Skeletal muscle tissue (tissue), 4 donors: Measurements from ENCODE around the gene DDIT4L. TPM values are rescaled to one million over a fixed set of nuclear protein-coding genes. Genes with fewer than 3 reads are reported as not detected.
"Not testable (repeated sequence)": the region's sequence is repeated elsewhere in the genome, so short reads cannot be mapped to it uniquely, and the experiment has no call there.

Experiments
- H3K27ac ChIP-seq: one replicate; pipeline ENCODE4 v1.7.0; 2013; ENCODE audit warnings: mild to moderate bottlenecking, low read depth, low read length, inconsistent platforms
- H3K27me3 ChIP-seq, 3 donors: one replicate each; pipeline ENCODE4 v1.7.0; 2013; ENCODE audit warnings: low read length in 3 of 3; ENCODE audit not compliant: control insufficient read depth in 3 of 3, insufficient read depth in 3 of 3
- H3K36me3 ChIP-seq, 3 donors: one replicate each; pipeline ENCODE4 v1.7.0; 2013; ENCODE audit warnings: low read length in 3 of 3; ENCODE audit not compliant: control insufficient read depth in 3 of 3, insufficient read depth in 3 of 3
- H3K4me1 ChIP-seq, 3 donors: one replicate each; pipeline ENCODE4 v1.7.0; 2013; ENCODE audit warnings: low read length in 3 of 3, mild to moderate bottlenecking in 3 of 3; ENCODE audit not compliant: control insufficient read depth in 3 of 3, insufficient read depth in 3 of 3
- H3K4me3 ChIP-seq, 3 donors: one replicate each; pipeline ENCODE4 v1.7.0; 2013; ENCODE audit warnings: low read length in 3 of 3
- H3K9ac ChIP-seq, 3 donors: one replicate each; pipeline ENCODE4 v1.7.0; 2013; ENCODE audit warnings: low read length in 3 of 3, mild to moderate bottlenecking in 3 of 3, moderate library complexity in 2 of 3, low read depth in 1 of 3
- H3K9me3 ChIP-seq, 3 donors: one replicate each; pipeline ENCODE4 v1.7.0; 2013; ENCODE audit warnings: low read length in 3 of 3; ENCODE audit not compliant: control insufficient read depth in 3 of 3
- total RNA-seq: library from RNA; depleted of rRNA; stranded (reverse); fragments of >200 nt; gene quantifications from one replicate; pipeline ENCODE4 v1.2.3, GENCODE V29; 2014
- donor health status: Osteomylitis.

DDIT4L gene
- total RNA-seq, 1 donor from 2014 or later: 61.6 TPM

DNA sequence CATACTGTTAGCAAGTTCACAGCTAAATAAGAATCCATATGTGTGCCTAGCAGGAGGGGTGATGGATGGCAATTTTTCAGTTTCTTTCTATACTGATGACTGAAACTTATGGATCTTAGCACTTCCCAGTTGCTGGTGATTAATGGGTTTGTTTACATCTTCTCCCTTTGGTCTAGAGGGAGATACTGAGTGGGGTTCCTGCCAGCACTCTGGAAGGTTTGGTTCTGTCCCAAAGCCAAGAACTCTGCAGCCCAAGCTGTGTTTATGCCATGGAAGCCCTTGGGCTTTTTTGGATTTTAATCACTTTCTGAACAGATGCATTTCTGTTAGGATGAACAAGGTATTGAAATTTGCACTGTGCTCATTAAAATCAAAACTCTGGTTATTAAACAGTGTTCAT lies 43.5 kb downstream of the DDIT4L start:
- Histone ChIP-seq H3K4me1 (no peaks in the 10 kb centered on the region), H3K36me3 (no peaks in the 10 kb centered on the region), H3K9ac (no peak overlapping the region), H3K4me3 (no peak overlapping the region), H3K27me3 (no peaks in the 10 kb centered on the region), H3K9me3 (no peaks in the 10 kb centered on the region), H3K27ac (no peak overlapping the region)

DNA sequence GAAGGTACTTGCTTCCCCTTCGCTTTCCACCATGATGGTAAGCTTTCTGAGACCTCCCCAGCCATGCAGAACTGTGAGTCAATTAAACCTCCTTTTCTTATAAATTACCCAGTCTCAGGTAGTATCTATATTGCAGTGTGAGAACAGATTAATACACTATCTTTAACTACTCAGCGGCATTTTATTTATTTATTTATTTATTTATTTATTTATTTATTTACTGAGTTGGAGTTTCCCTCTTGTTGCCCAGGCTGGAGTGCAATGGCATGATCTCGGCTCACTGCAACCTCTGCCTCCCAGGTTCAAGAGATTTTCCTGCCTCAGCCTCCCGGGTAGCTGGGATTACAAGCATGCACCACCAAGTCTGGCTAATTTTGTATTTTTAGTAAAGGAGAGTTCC lies 52.9 kb downstream of the DDIT4L start:
- not testable (repeated sequence) for H3K36me3 ChIP-seq, H3K4me3 ChIP-seq, H3K27me3 ChIP-seq, H3K9ac ChIP-seq, H3K4me1 ChIP-seq, H3K27ac ChIP-seq, H3K9me3 ChIP-seq

Other genes starting within 250 kb of the DDIT4L start
- 16.7 TPM for gene DNAJB14, start 243.8 kb downstream of the DDIT4L start, total RNA-seq
- 124 TPM for gene H2AZ1, start 240.2 kb downstream of the DDIT4L start, total RNA-seq